Ascending aorta (tissue), 2 donors: Measurements from ENCODE around the gene GALE. TPM values are rescaled to one million over a fixed set of nuclear protein-coding genes. Genes with fewer than 3 reads are reported as not detected.

ENCODE experiments used
- DNase-seq, 2 donors: peaks; one replicate each; pipeline ENCODE4 v3.0.0-alpha.2; 2019; ENCODE audit warnings: low spot score in 2 of 2
- H3K27ac ChIP-seq, 2 donors: fragments of 200-600 bp; sonication (generic); one replicate each; pipeline ENCODE4 v1.5.1; 2016 to 2017; ENCODE audit warnings: mild to moderate bottlenecking in 1 of 2
- H3K27me3 ChIP-seq: fragments of 200-600 bp; sonication (generic); one replicate; pipeline ENCODE4 v1.5.1; 2017
- H3K36me3 ChIP-seq, 2 donors: fragments of 200-600 bp; sonication (generic); one replicate each; pipeline ENCODE4 v1.5.1; 2016
- H3K4me1 ChIP-seq, 2 donors: fragments of 200-600 bp; sonication (generic); one replicate each; pipeline ENCODE4 v1.5.1; 2016 to 2017; ENCODE audit warnings: mild to moderate bottlenecking in 1 of 2
- H3K4me3 ChIP-seq, 2 donors: fragments of 200-600 bp; sonication (generic); one replicate each; pipeline ENCODE4 v1.5.1; 2016 to 2017; ENCODE audit warnings: mild to moderate bottlenecking in 1 of 2
- H3K9me3 ChIP-seq, 2 donors: fragments of 200-600 bp; sonication (generic); one replicate each; pipeline ENCODE4 v1.5.1; 2016
- CTCF ChIP-seq, 3 experiments: fragments of 200-600 bp in 2 of 3; fragments of 450-650 bp in 1 of 3; sonication (generic) in 2 of 3; IDR thresholded peaks; one replicate each; pipeline ENCODE4 v1.5.1; 2016 to 2019; ENCODE audit warnings: antibody characterized with exemption in 3 of 3, mild to moderate bottlenecking in 1 of 3, moderate library complexity in 1 of 3
- intact Hi-C: fragments of 100-400 bp; cut with DNase I; formaldehyde crosslinking; loops from one replicate; pipeline ENCODE4 v1.15.1; 2023
- total RNA-seq: library from RNA; depleted of rRNA; stranded (reverse); fragments of >200 nt; gene quantifications from one replicate; pipeline ENCODE4 v1.1.0, GENCODE V29; 2016

The GALE gene
- total RNA-seq, 1 donor from 2014 or later: 30.4 TPM

GRCh38 chr1:23801876-23802275 is 1.3 kb upstream of the GALE start:
- intact Hi-C loops: loop anchor here (2.0 to 5.0 kb wide), 2 partner anchors 23 to 65 kb away; partner anchors contain the start of genes FUCA1 and HMGCL
- peak overlapping the region in 1 of 2 donors; percentile 97 for H3K27ac ChIP-seq

GRCh38 chr1:23801338-23801748 is 789 bp upstream of the GALE start:
- peaks cover 1 to 18% of the 10 kb centered on the region in 2 donors for H3K36me3 ChIP-seq
- H3K9me3 ChIP-seq: no peaks in the 10 kb centered on the region
- no peaks in the 10 kb centered on the region for H3K27me3 ChIP-seq
- H3K4me3 ChIP-seq: peak overlapping the region; percentile 82 to 93
- intact Hi-C loops: loop anchor here (5.0 kb wide), 1 partner anchor 66 kb away; the partner anchor contains the start of gene FUCA1
- peak overlapping the region; percentile 87 to 97 for H3K27ac ChIP-seq
- no peak for DNase-seq
- no peak for TF ChIP-seq CTCF (IDR thresholded peaks at IDR 0.05)
- peaks cover 9 to 14% of the 10 kb centered on the region in 2 donors for H3K4me1 ChIP-seq

More at GRCh38 chr1:23801876-23802275, 1.3 kb upstream of the GALE start:
- H3K4me1 ChIP-seq: peaks cover 9 to 14% of the 10 kb centered on the region in 2 donors
- no peak for TF ChIP-seq CTCF (IDR thresholded peaks at IDR 0.05)
- H3K27me3 ChIP-seq: no peaks in the 10 kb centered on the region
- peaks cover 5 to 23% of the 10 kb centered on the region in 2 donors for H3K36me3 ChIP-seq
- no peaks in the 10 kb centered on the region for H3K9me3 ChIP-seq
- H3K4me3 ChIP-seq: peak overlapping the region in 1 of 2 donors; percentile 93
- DNase-seq: no peak

- Histone ChIP-seq H3K4me1 (peaks cover 9 to 14% of the 10 kb centered on the region in 2 donors), H3K9me3 (no peaks in the 10 kb centered on the region), H3K27me3 (no peaks in the 10 kb centered on the region), H3K4me3 (peak overlapping the region; percentile 82 to 93), H3K27ac (peak overlapping the region; percentile 87 to 97), H3K36me3 (peaks cover 5 to 23% of the 10 kb centered on the region in 2 donors)
- TF ChIP-seq CTCF (IDR thresholded peaks at IDR 0.05): no peak
- peak in 1 of 2 donors; percentile 82 for DNase-seq
- intact Hi-C loops: loop anchor here (1.0 to 5.0 kb wide), 4 partner anchors 8 to 160 kb away; partner anchors contain the start of genes FUCA1, LYPLA2, PITHD1 and PNRC2
Measured at GRCh38 chr1:23799570-23800399, 769 bp downstream of the GALE start.

- Histone ChIP-seq H3K4me1 (peaks cover 9 to 14% of the 10 kb centered on the region in 2 donors), H3K36me3 (peaks cover 11 to 24% of the 10 kb centered on the region in 2 donors), H3K27ac (peak overlapping the region; percentile 87 to 97), H3K4me3 (peak overlapping the region; percentile 82 to 93), H3K27me3 (no peaks in the 10 kb centered on the region), H3K9me3 (no peaks in the 10 kb centered on the region)
- DNase-seq: no peak
- no peak for TF ChIP-seq CTCF (IDR thresholded peaks at IDR 0.05)
- intact Hi-C loops: no loop called here
Measured at GRCh38 chr1:23799255-23799569, 1.3 kb downstream of the GALE start.

GRCh38 chr1:23798662-23799142 is 1.9 kb downstream of the GALE start:
- DNase-seq: no peak
- Histone ChIP-seq H3K9me3 (no peaks in the 10 kb centered on the region), H3K4me1 (peaks cover 9 to 14% of the 10 kb centered on the region in 2 donors), H3K27me3 (no peaks in the 10 kb centered on the region), H3K4me3 (no peak overlapping the region), H3K36me3 (peaks cover 16 to 24% of the 10 kb centered on the region in 2 donors), H3K27ac (peak overlapping the region in 1 of 2 donors; percentile 87)
- intact Hi-C loops: no loop called here
- TF ChIP-seq CTCF (IDR thresholded peaks at IDR 0.05): no peak
